Endothelial cell of umbilical vein (primary cell): ENCODE measurements around the gene RPS6KB1. TPM values are rescaled to one million over a fixed set of nuclear protein-coding genes. Genes with fewer than 3 reads are reported as not detected.
"Not testable (repeated sequence)": the region's sequence is repeated elsewhere in the genome, so short reads cannot be mapped to it uniquely, and the experiment has no call there.

Experiments
- BruUV-seq: library from RNA; stranded (reverse); fragments of 400-500 nt; replicated peaks from 2 replicates; lab custom pipeline; 2021; lab: Mats Ljungman, UMichigan
- CTCF ChIA-PET: fragments of 300-600, 350-600 bp; sonication (Branson Sonifier 250); formaldehyde crosslinking; loops from one replicate; lab custom pipeline; 2021; ENCODE audit warnings: antibody characterized with exemption, inconsistent platforms; lab: Charles Lee
- POLR2A ChIA-PET: fragments of 300-600, 350-600 bp; sonication (Branson Sonifier 250); formaldehyde crosslinking; loops from one replicate; lab custom pipeline; 2021; ENCODE audit warnings: antibody characterized with exemption, inconsistent platforms; lab: Charles Lee
- DNase-seq: peaks from one replicate; pipeline ENCODE4 v3.0.0-alpha.2; 2011; ENCODE audit warnings: low read depth, low spot score
- FAIRE-seq: peaks from 2 replicates; lab custom pipeline; 2011; peaks lifted over from hg19 to GRCh38; lab: Jason Lieb, UNC
- H2AFZ ChIP-seq: 2 replicates; pipeline ENCODE4 v1.6.0; 2012; ENCODE audit warnings: low read depth, low read length, control low read depth, inconsistent platforms
- H3K27ac ChIP-seq: 2 replicates; pipeline ENCODE4 v1.5.1; 2011; ENCODE audit warnings: low read depth, mild to moderate bottlenecking, control low read depth, low read length, moderate library complexity; ENCODE audit not compliant: insufficient read depth
- H3K27me3 ChIP-seq, 2 experiments: 2 replicates each; pipeline versions ENCODE4 v1.6.0 to v1.6.1; 2011; ENCODE audit warnings: low read length in 2 of 2, mixed read lengths in 1 of 2; ENCODE audit not compliant: control insufficient read depth in 2 of 2, insufficient read depth in 2 of 2
- H3K36me3 ChIP-seq, 2 experiments: 2 replicates in 1 of 2; 3 replicates in 1 of 2; pipeline ENCODE4 v1.5.1; 2011; ENCODE audit warnings: low read length in 2 of 2, mild to moderate bottlenecking in 1 of 2, moderate library complexity in 1 of 2; ENCODE audit not compliant: control insufficient read depth in 2 of 2, insufficient read depth in 2 of 2; ENCODE audit errors: extremely low read depth in 1 of 2
- H3K4me1 ChIP-seq: 3 replicates; pipeline ENCODE4 v1.5.1; 2011; ENCODE audit warnings: mild to moderate bottlenecking, low read length; ENCODE audit not compliant: control insufficient read depth, insufficient read depth; ENCODE audit errors: extremely low read depth
- H3K4me2 ChIP-seq: 2 replicates; pipeline ENCODE4 v1.6.1; 2011; ENCODE audit warnings: low read length, control low read depth, mixed read lengths; ENCODE audit not compliant: insufficient read depth
- H3K4me3 ChIP-seq, 3 experiments: fragments of 200-600 bp in 1 of 3; sonication (generic), shearing (Covaris generic) in 1 of 3; replicated peaks in 1 of 3; 2 replicates each; pipeline ENCODE4 v1.5.1; 2011 to 2016; ENCODE audit warnings: control low read depth in 3 of 3, low read length in 3 of 3, mild to moderate bottlenecking in 2 of 3, inconsistent platforms in 1 of 3, low read depth in 1 of 3, moderate library complexity in 1 of 3; ENCODE audit not compliant: insufficient read depth in 1 of 3
- H3K79me2 ChIP-seq: 2 replicates; pipeline ENCODE4 v1.6.0; 2012; ENCODE audit warnings: low read length, inconsistent platforms; ENCODE audit not compliant: control insufficient read depth, insufficient read depth
- H3K9ac ChIP-seq: replicated peaks from 2 replicates; pipeline ENCODE3; 2011; ENCODE audit warnings: low read length, control low read depth; ENCODE audit not compliant: insufficient read depth; ENCODE audit errors: extremely low read depth
- H3K9me1 ChIP-seq: replicated peaks from 3 replicates; pipeline ENCODE4 v1.6.0; 2011; ENCODE audit warnings: mild to moderate bottlenecking, low read length; ENCODE audit not compliant: control insufficient read depth, insufficient read depth; ENCODE audit errors: extremely low read depth
- H3K9me3 ChIP-seq: replicated peaks from 2 replicates; pipeline ENCODE4 v1.5.1; 2012; ENCODE audit warnings: low read length, inconsistent platforms; ENCODE audit not compliant: control insufficient read depth, insufficient read depth
- H4K20me1 ChIP-seq: replicated peaks from 2 replicates; pipeline ENCODE3; 2011; ENCODE audit warnings: mild to moderate bottlenecking, low read length; ENCODE audit not compliant: control insufficient read depth, insufficient read depth; ENCODE audit errors: extremely low read depth
- GATA2 ChIP-seq: IDR thresholded peaks from 2 replicates; pipeline ENCODE4 v1.7.0; 2011; ENCODE audit warnings: low read depth, mild to moderate bottlenecking, moderate library complexity, mixed read lengths, low read length; ENCODE audit not compliant: insufficient read length, insufficient read depth
- JUN ChIP-seq: IDR thresholded peaks from 2 replicates; pipeline ENCODE4 v1.6.1; 2011; ENCODE audit warnings: borderline replicate concordance, low read depth; ENCODE audit not compliant: insufficient read length, insufficient read depth
- POLR2A ChIP-seq: IDR thresholded peaks from 2 replicates; pipeline ENCODE4 v1.6.1; 2012; ENCODE audit warnings: low read depth, mild to moderate bottlenecking, control low read depth, low read length
- POLR2AphosphoS5 ChIP-seq: IDR thresholded peaks from 2 replicates; pipeline ENCODE4 v1.6.1; 2012; ENCODE audit warnings: low read depth, mild to moderate bottlenecking, control low read depth, low read length, moderate library complexity; ENCODE audit not compliant: insufficient read depth
- dilution Hi-C: fragments of 300-500 bp; cut with MboI; formaldehyde crosslinking; loops from one replicate; pipeline ENCODE4 v1.15.0; 2019; ENCODE audit warnings: low sequenced_read_pairs; ENCODE audit not compliant: extremely low pct_ligation_motif_present
- intact Hi-C: fragments of 100-400 bp; cut with micrococcal nuclease; formaldehyde crosslinking; loops from one replicate; pipeline ENCODE4 v1.10.0; 2022
- polyA plus RNA-seq, 4 experiments: library from polyadenylated mRNA; depleted of rRNA in 3 of 4; stranded (reverse) in 3 of 4; unstranded in 1 of 4; fragments of >200 nt; gene quantifications; 2 replicates each; pipeline versions ENCODE4 v1.2.1 to v1.2.3, GENCODE V29; 2011 to 2012; ENCODE audit warnings: missing spikeins in 1 of 4
- total RNA-seq: library from RNA; stranded (reverse); gene quantifications from 2 replicates; pipeline ENCODE4 v1.2.3, GENCODE V29; 2021

Gene RPS6KB1
- total and polyA plus RNA-seq, 2 donors (not counting 3 experiments of a cell fraction or from before 2014, with no cell fraction given): 5.4 to 45.7 TPM

GRCh38 chr17:59964482-59965328, 71.8 kb downstream of the RPS6KB1 start, which contains the start of gene RNFT1:
Gene RNFT1 (minus strand): TSS chr17:59964740. CDS start chr17:59964663, 77 bp downstream.
- Histone ChIP-seq H3K4me2 (peak within 1 kb of the TSS; percentile 87), H3K9ac (peak within 1 kb of the TSS; percentile 85), H3K4me3 (peak within 1 kb of the TSS; percentile 79 to 96 (median 88)), H3K36me3 (no peaks in the 10 kb centered on the region), H3K9me1 (no peaks in the 10 kb centered on the region), H3K27ac (peak within 1 kb of the TSS; percentile 70), H2AFZ (peak within 1 kb of the TSS; percentile 99), H3K4me1 (peaks cover 9% of the 10 kb centered on the region), H4K20me1 (no peaks in the 10 kb centered on the region), H3K27me3 (no peaks in the 10 kb centered on the region), H3K79me2 (no peaks in the 10 kb centered on the region), H3K9me3 (no peaks in the 10 kb centered on the region)
- TSS peak; percentile 70 for BruUV-seq
- peak; percentile 86 for FAIRE-seq
- peak; percentile 78 for DNase-seq
- TF ChIP-seq GATA2 (no peak), POLR2AphosphoS5 (peak; percentile 86), JUN (no peak), POLR2A (peak; percentile 86)
- intact Hi-C loops: loop anchor here (10.0 kb wide), 1 partner anchor 70 kb away; no protein-coding TSS in a partner anchor
- CTCF ChIA-PET: interaction anchor here (1.2 to 2.1 kb wide), 2 partner anchors 50 to 72 kb away, joined by 4 to 13 read pairs; no protein-coding TSS in a partner anchor
- dilution Hi-C loops: no loop called here
- POLR2A ChIA-PET: interaction anchor here (0.6 kb wide), 1 partner anchor 774 kb away, joined by 3 read pairs; no protein-coding TSS in a partner anchor

- H3K9me1 ChIP-seq, FAIRE-seq, H3K4me2 ChIP-seq, H2AFZ ChIP-seq, intact Hi-C loops, H3K4me3 ChIP-seq, CTCF ChIA-PET, H3K27me3 ChIP-seq, H4K20me1 ChIP-seq, H3K9me3 ChIP-seq, H3K79me2 ChIP-seq, POLR2A ChIA-PET, H3K27ac ChIP-seq, BruUV-seq, H3K9ac ChIP-seq, DNase-seq, H3K36me3 ChIP-seq, dilution Hi-C loops, H3K4me1 ChIP-seq: not testable (repeated sequence)
These were observed 78.8 kb downstream of the RPS6KB1 start for GRCh38 chr17:59971771-59972170.
